A673 (cell line): ENCODE data around the gene SLX9.

Source experiments
- CTCF ChIP-seq: fragments of 300-800, 200-600 bp; sonication (generic); conservative IDR thresholded peaks from 2 replicates; pipeline ENCODE4 v1.5.1; 2017; ENCODE audit warnings: low read depth, mild to moderate bottlenecking, antibody characterized with exemption, low read length, moderate library complexity, mixed read lengths
- EZH2 ChIP-seq: fragments of 200-600 bp; sonication (generic); IDR thresholded peaks from 2 replicates; pipeline ENCODE4 v1.6.1; 2017; ENCODE audit warnings: borderline replicate concordance, low read depth, mild to moderate bottlenecking, mixed read lengths, antibody characterized with exemption, low read length; ENCODE audit not compliant: poor library complexity, severe bottlenecking

- TF ChIP-seq CTCF (no peak), EZH2 (no peak)
Measured at GRCh38 chr21:44974676-44975075, 34.8 kb downstream of the SLX9 start.
